ENCODE measurements around the gene RIMS3. TPM values are rescaled to one million over a fixed set of nuclear protein-coding genes. Genes with fewer than 3 reads are reported as not detected.

Gene RIMS3
- total RNA-seq, 1 donor from 2014 or later = 4.3 TPM

GRCh38 chr1:40696294-40696693 lies 30.8 kb upstream of the RIMS3 start:
- no peak overlapping the region for H3K4me2 ChIP-seq (ENCODE audit: low read length)
- H3K9me3 ChIP-seq (ENCODE audit: insufficient read depth, low read depth, low read length) = no peaks in the 10 kb centered on the region
- FAIRE-seq = no peak

GRCh38 chr1:40694353-40694874 lies 28.9 kb upstream of the RIMS3 start:
- Histone ChIP-seq H3K79me2 (ENCODE audit: insufficient read depth, low read length) (peaks cover 99% of the 10 kb centered on the region), H3K4me1 (ENCODE audit: insufficient read depth, low read length) (peaks cover 12% of the 10 kb centered on the region), H3K4me2 (ENCODE audit: low read length) (no peak overlapping the region), H3K36me3 (ENCODE audit: insufficient read depth, low read length) (no peaks in the 10 kb centered on the region), H4K20me1 (ENCODE audit: insufficient read depth, low read length) (peaks cover 44% of the 10 kb centered on the region), H2AFZ (ENCODE audit: low read depth, low read length) (no peak overlapping the region), H3K4me3 (ENCODE audit: insufficient read depth, low read depth, low read length) (no peak overlapping the region), H3K27ac (ENCODE audit: low read depth, low read length) (no peak overlapping the region), H3K9me3 (ENCODE audit: insufficient read depth, low read depth, low read length) (no peaks in the 10 kb centered on the region), H3K27me3 (ENCODE audit: insufficient read depth, low read length) (no peaks in the 10 kb centered on the region), H3K9ac (ENCODE audit: low read length) (no peak overlapping the region)
- no peak for TF ChIP-seq EZH2 (IDR thresholded peaks at IDR 0.05; ENCODE audit: insufficient read depth, low read length)
- TF ChIP-seq CTCF (IDR thresholded peaks at IDR 0.05; ENCODE audit: insufficient read depth, low read depth, low read length) = no peak
- DNase-seq (ENCODE audit: low read depth) = no peak
- peaks cover 19% of the 10 kb centered on the region for H3K4me1 Mint-ChIP-seq (ENCODE audit: low read depth, unreplicated experiment)
- H3K4me3 Mint-ChIP-seq (ENCODE audit: unreplicated experiment) = no peak overlapping the region
- H3K27ac Mint-ChIP-seq (ENCODE audit: unreplicated experiment) = no peak overlapping the region
- H3K9me3 Mint-ChIP-seq (ENCODE audit: unreplicated experiment) = peaks cover 4% of the 10 kb centered on the region
- FAIRE-seq = no peak
- peaks cover 2% of the 10 kb centered on the region for H3K36me3 Mint-ChIP-seq (ENCODE audit: low read depth, unreplicated experiment)
- no peaks in the 10 kb centered on the region for H3K27me3 Mint-ChIP-seq (ENCODE audit: low read depth, unreplicated experiment)

More at GRCh38 chr1:40696294-40696693, 30.8 kb upstream of the RIMS3 start:
- no peak overlapping the region for H3K4me3 ChIP-seq (ENCODE audit: insufficient read depth, low read depth, low read length)
- H3K36me3 ChIP-seq (ENCODE audit: insufficient read depth, low read length) = no peaks in the 10 kb centered on the region
- DNase-seq (ENCODE audit: low read depth) = no peak
- H3K79me2 ChIP-seq (ENCODE audit: insufficient read depth, low read length) = peaks cover 97% of the 10 kb centered on the region
- Mint-ChIP-seq H3K27me3 (ENCODE audit: low read depth, unreplicated experiment) (no peaks in the 10 kb centered on the region), H3K4me3 (ENCODE audit: unreplicated experiment) (no peak overlapping the region), H3K9me3 (ENCODE audit: unreplicated experiment) (peaks cover 4% of the 10 kb centered on the region), H3K27ac (ENCODE audit: unreplicated experiment) (no peak overlapping the region), H3K36me3 (ENCODE audit: low read depth, unreplicated experiment) (no peaks in the 10 kb centered on the region), H3K4me1 (ENCODE audit: low read depth, unreplicated experiment) (peaks cover 17% of the 10 kb centered on the region)
- H4K20me1 ChIP-seq (ENCODE audit: insufficient read depth, low read length) = peaks cover 46% of the 10 kb centered on the region
- H3K4me1 ChIP-seq (ENCODE audit: insufficient read depth, low read length) = peaks cover 6% of the 10 kb centered on the region
- H3K27me3 ChIP-seq (ENCODE audit: insufficient read depth, low read length) = no peaks in the 10 kb centered on the region
- H3K9ac ChIP-seq (ENCODE audit: low read length) = no peak overlapping the region
- no peak overlapping the region for H3K27ac ChIP-seq (ENCODE audit: low read depth, low read length)
- TF ChIP-seq CTCF (IDR thresholded peaks at IDR 0.05; ENCODE audit: insufficient read depth, low read depth, low read length) (no peak), EZH2 (IDR thresholded peaks at IDR 0.05; ENCODE audit: insufficient read depth, low read length) (no peak)
- H2AFZ ChIP-seq (ENCODE audit: low read depth, low read length) = no peak overlapping the region

GRCh38 chr1:40693425-40693824 lies 27.9 kb upstream of the RIMS3 start:
- FAIRE-seq (no peak), DNase-seq (ENCODE audit: low read depth) (no peak)
- Histone ChIP-seq H4K20me1 (ENCODE audit: insufficient read depth, low read length) (peaks cover 37% of the 10 kb centered on the region), H3K9me3 (ENCODE audit: insufficient read depth, low read depth, low read length) (no peaks in the 10 kb centered on the region), H3K4me3 (ENCODE audit: insufficient read depth, low read depth, low read length) (no peak overlapping the region), H3K27ac (ENCODE audit: low read depth, low read length) (no peak overlapping the region), H3K4me2 (ENCODE audit: low read length) (peak overlapping the region; percentile 100), H3K4me1 (ENCODE audit: insufficient read depth, low read length) (peaks cover 12% of the 10 kb centered on the region), H3K9ac (ENCODE audit: low read length) (peak overlapping the region; percentile 99), H3K36me3 (ENCODE audit: insufficient read depth, low read length) (no peaks in the 10 kb centered on the region), H2AFZ (ENCODE audit: low read depth, low read length) (no peak overlapping the region), H3K79me2 (ENCODE audit: insufficient read depth, low read length) (peaks cover 91% of the 10 kb centered on the region), H3K27me3 (ENCODE audit: insufficient read depth, low read length) (no peaks in the 10 kb centered on the region)
- Mint-ChIP-seq H3K27ac (ENCODE audit: unreplicated experiment) (peak overlapping the region; percentile 48), H3K4me3 (ENCODE audit: unreplicated experiment) (peak overlapping the region; percentile 93), H3K4me1 (ENCODE audit: low read depth, unreplicated experiment) (peaks cover 13% of the 10 kb centered on the region), H3K27me3 (ENCODE audit: low read depth, unreplicated experiment) (no peaks in the 10 kb centered on the region), H3K9me3 (ENCODE audit: unreplicated experiment) (no peaks in the 10 kb centered on the region), H3K36me3 (ENCODE audit: low read depth, unreplicated experiment) (peaks cover 2% of the 10 kb centered on the region)
- TF ChIP-seq CTCF (IDR thresholded peaks at IDR 0.05; ENCODE audit: insufficient read depth, low read depth, low read length) (no peak), EZH2 (IDR thresholded peaks at IDR 0.05; ENCODE audit: insufficient read depth, low read length) (no peak)
